ENCODE results near the gene CACNA1C. TPM values are rescaled to one million over a fixed set of nuclear protein-coding genes. Genes with fewer than 3 reads are reported as not detected.

CACNA1C gene
- total RNA-seq, 2 experiments from 2014 or later: 0.69 to 1.4 TPM

GRCh38 chr12:2686280-2686646 lies 633.5 kb downstream of the CACNA1C start:
- BruUV-seq (replicated peaks): no TSS peak
- no peak overlapping the region for H2AFZ ChIP-seq (ENCODE audit: low read length)
- no peak overlapping the region for H3K4me2 ChIP-seq (ENCODE audit: low read length)
- H3K4me3 ChIP-seq (ENCODE audit: low read depth, low read length, poor library complexity, severe bottlenecking): no peak overlapping the region
- TF ChIP-seq EZH2phosphoT487 (IDR thresholded peaks at IDR 0.05; ENCODE audit: borderline replicate concordance, low read depth, low read length) (no peak), CTCF (conservative IDR thresholded peaks at IDR 0.05; ENCODE audit: low read length) (no peak)
- no peak for DNase-seq (ENCODE audit: low spot score)
- H3K9me3 ChIP-seq (ENCODE audit: low read length): no peaks in the 10 kb centered on the region
- ChIA-PET POLR2A (no interaction called here), CTCF (ENCODE audit: unreplicated experiment) (no interaction called here)
- intact Hi-C loops (cut with micrococcal nuclease; ENCODE audit: unreplicated experiment): no loop called here
- H3K4me1 ChIP-seq (ENCODE audit: insufficient read depth, low read length, poor library complexity, severe bottlenecking): no peaks in the 10 kb centered on the region
- H3K27ac ChIP-seq (ENCODE audit: low read depth, low read length, poor library complexity, severe bottlenecking): no peak overlapping the region
- H4K20me1 ChIP-seq (ENCODE audit: insufficient read depth, low read length): no peaks in the 10 kb centered on the region
- no peaks in the 10 kb centered on the region for H3K79me2 ChIP-seq (ENCODE audit: insufficient read depth, low read depth, low read length)
- H3K36me3 ChIP-seq (ENCODE audit: insufficient read depth, low read length): no peaks in the 10 kb centered on the region
- H3K9me2 ChIP-seq (ENCODE audit: insufficient read depth, low read length): no peaks in the 10 kb centered on the region

- no peaks in the 10 kb centered on the region for H4K20me1 ChIP-seq (ENCODE audit: insufficient read depth, low read length)
- no peaks in the 10 kb centered on the region for H3K36me3 ChIP-seq (ENCODE audit: insufficient read depth, low read length)
- H3K4me2 ChIP-seq (ENCODE audit: low read length): no peak overlapping the region
- no peak for DNase-seq (ENCODE audit: low spot score)
- no TSS peak for BruUV-seq (replicated peaks)
- intact Hi-C loops (cut with micrococcal nuclease; ENCODE audit: unreplicated experiment): no loop called here
- ChIA-PET CTCF (ENCODE audit: unreplicated experiment) (no interaction called here), POLR2A (no interaction called here)
- no peaks in the 10 kb centered on the region for H3K79me2 ChIP-seq (ENCODE audit: insufficient read depth, low read depth, low read length)
- no peak for TF ChIP-seq CTCF (conservative IDR thresholded peaks at IDR 0.05; ENCODE audit: low read length)
- no peak for TF ChIP-seq EZH2phosphoT487 (IDR thresholded peaks at IDR 0.05; ENCODE audit: borderline replicate concordance, low read depth, low read length)
- no peak overlapping the region for H3K27ac ChIP-seq (ENCODE audit: low read depth, low read length, poor library complexity, severe bottlenecking)
- no peak overlapping the region for H2AFZ ChIP-seq (ENCODE audit: low read length)
- H3K4me3 ChIP-seq (ENCODE audit: low read depth, low read length, poor library complexity, severe bottlenecking): no peak overlapping the region
- H3K9me3 ChIP-seq (ENCODE audit: low read length): no peaks in the 10 kb centered on the region
- no peaks in the 10 kb centered on the region for H3K4me1 ChIP-seq (ENCODE audit: insufficient read depth, low read length, poor library complexity, severe bottlenecking)
- no peaks in the 10 kb centered on the region for H3K9me2 ChIP-seq (ENCODE audit: insufficient read depth, low read length)
These were observed 634.3 kb downstream of the CACNA1C start for GRCh38 chr12:2687058-2687457.

GRCh38 chr12:2687726-2688125 lies 634.9 kb downstream of the CACNA1C start:
- ChIA-PET POLR2A (interaction anchor here (0.7 kb wide), 1 partner anchor 1053 kb away, joined by 3 read pairs; no protein-coding TSS in a partner anchor), CTCF (ENCODE audit: unreplicated experiment) (no interaction called here)
- Histone ChIP-seq H3K4me2 (ENCODE audit: low read length) (no peak overlapping the region), H3K4me3 (ENCODE audit: low read depth, low read length, poor library complexity, severe bottlenecking) (no peak overlapping the region), H3K9me2 (ENCODE audit: insufficient read depth, low read length) (no peaks in the 10 kb centered on the region), H2AFZ (ENCODE audit: low read length) (no peak overlapping the region), H3K36me3 (ENCODE audit: insufficient read depth, low read length) (no peaks in the 10 kb centered on the region), H3K27ac (ENCODE audit: low read depth, low read length, poor library complexity, severe bottlenecking) (no peak overlapping the region), H4K20me1 (ENCODE audit: insufficient read depth, low read length) (no peaks in the 10 kb centered on the region), H3K4me1 (ENCODE audit: insufficient read depth, low read length, poor library complexity, severe bottlenecking) (no peaks in the 10 kb centered on the region), H3K9me3 (ENCODE audit: low read length) (no peaks in the 10 kb centered on the region), H3K79me2 (ENCODE audit: insufficient read depth, low read depth, low read length) (no peaks in the 10 kb centered on the region)
- intact Hi-C loops (cut with micrococcal nuclease; ENCODE audit: unreplicated experiment): no loop called here
- no TSS peak for BruUV-seq (replicated peaks)
- DNase-seq (ENCODE audit: low spot score): no peak
- TF ChIP-seq CTCF (conservative IDR thresholded peaks at IDR 0.05; ENCODE audit: low read length): no peak
- TF ChIP-seq EZH2phosphoT487 (IDR thresholded peaks at IDR 0.05; ENCODE audit: borderline replicate concordance, low read depth, low read length): no peak
